WTC11 (cell line): ENCODE data around the gene ZNF821. TPM values are rescaled to one million over a fixed set of nuclear protein-coding genes. Genes with fewer than 3 reads are reported as not detected.

ENCODE experiments used
- ATAC-seq: fragments of 200-7000 bp; cut with Tn5 transposase; 2 replicates; pipeline ENCODE4 v1.10.0; 2021; ENCODE audit warnings: mild to moderate bottlenecking, moderate library complexity
- CTCF ChIA-PET: fragments of 300-600 bp; sonication (Branson Sonifier 250); formaldehyde crosslinking; loops from one replicate; lab custom pipeline; 2021; ENCODE audit warnings: antibody characterized with exemption; lab: Charles Lee
- POLR2A ChIA-PET: fragments of 350-600 bp; sonication (Branson Sonifier 250); formaldehyde crosslinking; loops from one replicate; lab custom pipeline; 2021; ENCODE audit warnings: antibody characterized with exemption; lab: Charles Lee
- DNase-seq: peaks from one replicate; pipeline ENCODE4 v3.0.0; 2021; ENCODE audit warnings: low spot score
- H3K27ac Mint-ChIP-seq: 2 replicates; pipeline ENCODE4 v1.8.0; 2021; ENCODE audit warnings: mixed read lengths
- H3K27me3 Mint-ChIP-seq: 2 replicates; pipeline ENCODE4 v1.8.0; 2021; ENCODE audit warnings: low read depth, mild to moderate bottlenecking, moderate library complexity, mixed read lengths
- H3K36me3 Mint-ChIP-seq: 2 replicates; pipeline ENCODE4 v1.8.0; 2021; ENCODE audit warnings: mixed read lengths
- H3K4me1 Mint-ChIP-seq: 2 replicates; pipeline ENCODE4 v1.8.0; 2022; ENCODE audit warnings: mixed read lengths
- H3K4me3 Mint-ChIP-seq: 2 replicates; pipeline ENCODE4 v1.8.0; 2021; ENCODE audit warnings: mild to moderate bottlenecking, moderate library complexity, mixed read lengths
- H3K9me3 Mint-ChIP-seq: 2 replicates; pipeline ENCODE4 v1.8.0; 2021; ENCODE audit warnings: mixed read lengths
- ELF4 ChIP-seq: sonication (generic); formaldehyde crosslinking; IDR thresholded peaks from 2 replicates; pipeline ENCODE4 v1.8.1; 2022; ENCODE audit warnings: low read depth, mild to moderate bottlenecking, moderate library complexity, missing genetic modification reagents
- EMX1 ChIP-seq: fragments of 250-450 bp; sonication (Bioruptor Pico); IDR thresholded peaks from 2 replicates; pipeline ENCODE4 v1.8.0; 2021; ENCODE audit warnings: mild to moderate bottlenecking
- GRHL2 ChIP-seq: fragments of 250-450 bp; sonication (Bioruptor Pico); IDR thresholded peaks from 2 replicates; pipeline ENCODE4 v1.8.0; 2022; ENCODE audit warnings: mild to moderate bottlenecking, moderate library complexity; ENCODE audit not compliant: insufficient replicate concordance, severe bottlenecking
- HMGA2 ChIP-seq: fragments of 250-450 bp; sonication (Bioruptor Pico); IDR thresholded peaks from 2 replicates; pipeline ENCODE4 v1.4.0; 2021; ENCODE audit warnings: mild to moderate bottlenecking, moderate library complexity
- JAZF1 ChIP-seq: fragments of 250-450 bp; sonication (Bioruptor Pico); IDR thresholded peaks from 2 replicates; pipeline ENCODE4 v1.9.0; 2021; ENCODE audit warnings: moderate library complexity, mild to moderate bottlenecking, inconsistent platforms
- NFE2L1 ChIP-seq: sonication (generic); formaldehyde crosslinking; IDR thresholded peaks from 2 replicates; pipeline ENCODE4 v1.8.1; 2023; ENCODE audit warnings: missing genetic modification reagents
- TCF7 ChIP-seq: sonication (generic); formaldehyde crosslinking; IDR thresholded peaks from 2 replicates; pipeline ENCODE4 v1.8.0; 2022; ENCODE audit warnings: mild to moderate bottlenecking, low read depth, missing genetic modification reagents, moderate library complexity
- ZNF263 ChIP-seq: sonication (generic); formaldehyde crosslinking; IDR thresholded peaks from 2 replicates; pipeline ENCODE4 v1.8.1; 2022; ENCODE audit warnings: low read depth, mild to moderate bottlenecking, moderate library complexity, missing genetic modification reagents
- ZNF671 ChIP-seq: fragments of 250-450 bp; sonication (Bioruptor Pico); IDR thresholded peaks from 2 replicates; pipeline ENCODE4 v1.8.0; 2021; ENCODE audit warnings: mild to moderate bottlenecking
- total RNA-seq: library from RNA; stranded (reverse); gene quantifications from 3 replicates; pipeline ENCODE4 v1.2.3, GENCODE V29; 2021
- TF ChIP-seq, protein P1 (sequence below): fragments of 250-450 bp; sonication (Bioruptor Pico); IDR thresholded peaks from 2 replicates; pipeline ENCODE4 v2.1.2; 2022; ENCODE audit warnings: mild to moderate bottlenecking, moderate library complexity
- TF ChIP-seq, protein P2 (sequence below): sonication (generic); formaldehyde crosslinking; IDR thresholded peaks from 2 replicates; pipeline ENCODE4 v1.8.1; 2023; ENCODE audit warnings: mild to moderate bottlenecking, moderate library complexity, missing genetic modification reagents
- TF ChIP-seq, protein P3 (sequence below): fragments of 250-450 bp; sonication (Bioruptor Pico); IDR thresholded peaks from 2 replicates; pipeline ENCODE4 v1.8.0; 2021; ENCODE audit warnings: mild to moderate bottlenecking
- TF ChIP-seq, protein P4 (sequence below): fragments of 250-450 bp; sonication (Bioruptor Pico); IDR thresholded peaks from 2 replicates; pipeline ENCODE4 v1.9.0; 2021; ENCODE audit warnings: mild to moderate bottlenecking
- TF ChIP-seq, protein P5 (sequence below): sonication (generic); formaldehyde crosslinking; IDR thresholded peaks from 2 replicates; pipeline ENCODE4 v1.8.0; 2023; ENCODE audit warnings: missing genetic modification reagents
- TF ChIP-seq, protein P6 (sequence below): sonication (generic); formaldehyde crosslinking; IDR thresholded peaks from 2 replicates; pipeline ENCODE4 v1.8.0; 2022; ENCODE audit warnings: mild to moderate bottlenecking, missing genetic modification reagents
- TF ChIP-seq, protein P7 (sequence below): sonication (generic); formaldehyde crosslinking; IDR thresholded peaks from 2 replicates; pipeline ENCODE4 v1.8.1; 2022; ENCODE audit warnings: mild to moderate bottlenecking, missing genetic modification reagents, moderate library complexity, borderline replicate concordance
- TF ChIP-seq, protein P8 (sequence below): fragments of 250-450 bp; sonication (Bioruptor Pico); IDR thresholded peaks from 2 replicates; pipeline ENCODE4 v1.9.0; 2021; ENCODE audit warnings: moderate library complexity, mild to moderate bottlenecking, inconsistent platforms, borderline replicate concordance
- TF ChIP-seq, protein P9 (sequence below): sonication (generic); formaldehyde crosslinking; IDR thresholded peaks from 2 replicates; pipeline ENCODE4 v1.8.0; 2022; ENCODE audit warnings: mild to moderate bottlenecking, missing genetic modification reagents

ZNF821 gene
- total RNA-seq, 1 experiment from 2014 or later, result 16.2 TPM

DNA sequence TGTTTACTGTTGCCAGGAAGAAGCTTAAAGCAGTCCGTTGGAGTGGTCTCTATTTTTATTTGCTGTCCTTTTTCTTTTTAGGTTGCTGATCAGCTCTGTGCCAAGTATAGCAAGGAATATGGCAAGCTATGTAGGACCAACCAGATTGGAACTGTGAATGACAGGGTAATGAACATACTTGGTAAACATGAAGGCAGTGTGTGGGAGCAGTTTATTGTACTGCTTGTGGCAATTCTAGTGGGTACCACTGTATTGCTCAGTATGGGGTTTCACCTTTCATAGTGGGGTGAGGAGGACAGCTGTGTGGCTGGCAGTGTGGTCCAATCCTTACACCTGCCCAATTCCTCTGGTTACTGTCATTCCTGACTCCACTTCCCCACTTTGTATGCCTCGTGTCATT is 36.7 kb upstream of the ZNF821 start:
- Mint-ChIP-seq H3K4me1 (no peaks in the 10 kb centered on the region), H3K4me3 (no peak overlapping the region), H3K9me3 (no peaks in the 10 kb centered on the region), H3K27me3 (no peaks in the 10 kb centered on the region), H3K36me3 (peaks cover 96% of the 10 kb centered on the region), H3K27ac (peak overlapping the region; percentile 24; the same call in 1 of the 2 replicates)
- ChIA-PET POLR2A (no interaction called here), CTCF (interaction anchor here (1.4 kb wide), 1 partner anchor 12 kb away, joined by 3 read pairs; no protein-coding TSS in a partner anchor)
- ATAC-seq (no peak), DNase-seq (no peak)
- TF ChIP-seq JAZF1 (CRISPR knock-in tag) (no peak), NFE2L1 (CRISPR knock-in tag) (no peak), ELF4 (no peak), EMX1 (CRISPR knock-in tag) (no peak), ZNF671 (CRISPR knock-in tag) (no peak), TCF7 (no peak), HMGA2 (CRISPR knock-in tag) (no peak), ZNF263 (CRISPR knock-in tag) (no peak), GRHL2 (CRISPR knock-in tag) (no peak)
- TF ChIP-seq, protein P1, sequence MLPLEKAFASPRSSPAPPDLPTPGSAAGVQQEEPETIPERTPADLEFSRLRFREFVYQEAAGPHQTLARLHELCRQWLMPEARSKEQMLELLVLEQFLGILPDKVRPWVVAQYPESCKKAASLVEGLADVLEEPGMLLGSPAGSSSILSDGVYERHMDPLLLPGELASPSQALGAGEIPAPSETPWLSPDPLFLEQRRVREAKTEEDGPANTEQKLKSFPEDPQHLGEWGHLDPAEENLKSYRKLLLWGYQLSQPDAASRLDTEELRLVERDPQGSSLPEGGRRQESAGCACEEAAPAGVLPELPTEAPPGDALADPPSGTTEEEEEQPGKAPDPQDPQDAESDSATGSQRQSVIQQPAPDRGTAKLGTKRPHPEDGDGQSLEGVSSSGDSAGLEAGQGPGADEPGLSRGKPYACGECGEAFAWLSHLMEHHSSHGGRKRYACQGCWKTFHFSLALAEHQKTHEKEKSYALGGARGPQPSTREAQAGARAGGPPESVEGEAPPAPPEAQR (CRISPR knock-in tag), result no peak
- TF ChIP-seq, protein P2, sequence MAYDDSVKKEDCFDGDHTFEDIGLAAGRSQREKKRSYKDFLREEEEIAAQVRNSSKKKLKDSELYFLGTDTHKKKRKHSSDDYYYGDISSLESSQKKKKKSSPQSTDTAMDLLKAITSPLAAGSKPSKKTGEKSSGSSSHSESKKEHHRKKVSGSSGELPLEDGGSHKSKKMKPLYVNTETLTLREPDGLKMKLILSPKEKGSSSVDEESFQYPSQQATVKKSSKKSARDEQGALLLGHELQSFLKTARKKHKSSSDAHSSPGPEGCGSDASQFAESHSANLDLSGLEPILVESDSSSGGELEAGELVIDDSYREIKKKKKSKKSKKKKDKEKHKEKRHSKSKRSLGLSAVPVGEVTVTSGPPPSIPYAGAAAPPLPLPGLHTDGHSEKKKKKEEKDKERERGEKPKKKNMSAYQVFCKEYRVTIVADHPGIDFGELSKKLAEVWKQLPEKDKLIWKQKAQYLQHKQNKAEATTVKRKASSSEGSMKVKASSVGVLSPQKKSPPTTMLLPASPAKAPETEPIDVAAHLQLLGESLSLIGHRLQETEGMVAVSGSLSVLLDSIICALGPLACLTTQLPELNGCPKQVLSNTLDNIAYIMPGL, result no peak
- TF ChIP-seq, protein P3, sequence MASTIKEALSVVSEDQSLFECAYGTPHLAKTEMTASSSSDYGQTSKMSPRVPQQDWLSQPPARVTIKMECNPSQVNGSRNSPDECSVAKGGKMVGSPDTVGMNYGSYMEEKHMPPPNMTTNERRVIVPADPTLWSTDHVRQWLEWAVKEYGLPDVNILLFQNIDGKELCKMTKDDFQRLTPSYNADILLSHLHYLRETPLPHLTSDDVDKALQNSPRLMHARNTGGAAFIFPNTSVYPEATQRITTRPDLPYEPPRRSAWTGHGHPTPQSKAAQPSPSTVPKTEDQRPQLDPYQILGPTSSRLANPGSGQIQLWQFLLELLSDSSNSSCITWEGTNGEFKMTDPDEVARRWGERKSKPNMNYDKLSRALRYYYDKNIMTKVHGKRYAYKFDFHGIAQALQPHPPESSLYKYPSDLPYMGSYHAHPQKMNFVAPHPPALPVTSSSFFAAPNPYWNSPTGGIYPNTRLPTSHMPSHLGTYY (CRISPR knock-in tag), result no peak
- TF ChIP-seq, protein P4, sequence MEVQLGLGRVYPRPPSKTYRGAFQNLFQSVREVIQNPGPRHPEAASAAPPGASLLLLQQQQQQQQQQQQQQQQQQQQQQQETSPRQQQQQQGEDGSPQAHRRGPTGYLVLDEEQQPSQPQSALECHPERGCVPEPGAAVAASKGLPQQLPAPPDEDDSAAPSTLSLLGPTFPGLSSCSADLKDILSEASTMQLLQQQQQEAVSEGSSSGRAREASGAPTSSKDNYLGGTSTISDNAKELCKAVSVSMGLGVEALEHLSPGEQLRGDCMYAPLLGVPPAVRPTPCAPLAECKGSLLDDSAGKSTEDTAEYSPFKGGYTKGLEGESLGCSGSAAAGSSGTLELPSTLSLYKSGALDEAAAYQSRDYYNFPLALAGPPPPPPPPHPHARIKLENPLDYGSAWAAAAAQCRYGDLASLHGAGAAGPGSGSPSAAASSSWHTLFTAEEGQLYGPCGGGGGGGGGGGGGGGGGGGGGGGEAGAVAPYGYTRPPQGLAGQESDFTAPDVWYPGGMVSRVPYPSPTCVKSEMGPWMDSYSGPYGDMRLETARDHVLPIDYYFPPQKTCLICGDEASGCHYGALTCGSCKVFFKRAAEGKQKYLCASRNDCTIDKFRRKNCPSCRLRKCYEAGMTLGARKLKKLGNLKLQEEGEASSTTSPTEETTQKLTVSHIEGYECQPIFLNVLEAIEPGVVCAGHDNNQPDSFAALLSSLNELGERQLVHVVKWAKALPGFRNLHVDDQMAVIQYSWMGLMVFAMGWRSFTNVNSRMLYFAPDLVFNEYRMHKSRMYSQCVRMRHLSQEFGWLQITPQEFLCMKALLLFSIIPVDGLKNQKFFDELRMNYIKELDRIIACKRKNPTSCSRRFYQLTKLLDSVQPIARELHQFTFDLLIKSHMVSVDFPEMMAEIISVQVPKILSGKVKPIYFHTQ (CRISPR knock-in tag), result no peak
- TF ChIP-seq, protein P5, sequence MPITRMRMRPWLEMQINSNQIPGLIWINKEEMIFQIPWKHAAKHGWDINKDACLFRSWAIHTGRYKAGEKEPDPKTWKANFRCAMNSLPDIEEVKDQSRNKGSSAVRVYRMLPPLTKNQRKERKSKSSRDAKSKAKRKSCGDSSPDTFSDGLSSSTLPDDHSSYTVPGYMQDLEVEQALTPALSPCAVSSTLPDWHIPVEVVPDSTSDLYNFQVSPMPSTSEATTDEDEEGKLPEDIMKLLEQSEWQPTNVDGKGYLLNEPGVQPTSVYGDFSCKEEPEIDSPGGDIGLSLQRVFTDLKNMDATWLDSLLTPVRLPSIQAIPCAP (CRISPR knock-in tag), result no peak
- TF ChIP-seq, protein P6, sequence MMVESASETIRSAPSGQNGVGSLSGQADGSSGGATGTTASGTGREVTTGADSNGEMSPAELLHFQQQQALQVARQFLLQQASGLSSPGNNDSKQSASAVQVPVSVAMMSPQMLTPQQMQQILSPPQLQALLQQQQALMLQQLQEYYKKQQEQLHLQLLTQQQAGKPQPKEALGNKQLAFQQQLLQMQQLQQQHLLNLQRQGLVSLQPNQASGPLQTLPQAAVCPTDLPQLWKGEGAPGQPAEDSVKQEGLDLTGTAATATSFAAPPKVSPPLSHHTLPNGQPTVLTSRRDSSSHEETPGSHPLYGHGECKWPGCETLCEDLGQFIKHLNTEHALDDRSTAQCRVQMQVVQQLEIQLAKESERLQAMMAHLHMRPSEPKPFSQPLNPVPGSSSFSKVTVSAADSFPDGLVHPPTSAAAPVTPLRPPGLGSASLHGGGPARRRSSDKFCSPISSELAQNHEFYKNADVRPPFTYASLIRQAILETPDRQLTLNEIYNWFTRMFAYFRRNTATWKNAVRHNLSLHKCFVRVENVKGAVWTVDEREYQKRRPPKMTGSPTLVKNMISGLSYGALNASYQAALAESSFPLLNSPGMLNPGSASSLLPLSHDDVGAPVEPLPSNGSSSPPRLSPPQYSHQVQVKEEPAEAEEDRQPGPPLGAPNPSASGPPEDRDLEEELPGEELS, result no peak
- TF ChIP-seq, protein P7, sequence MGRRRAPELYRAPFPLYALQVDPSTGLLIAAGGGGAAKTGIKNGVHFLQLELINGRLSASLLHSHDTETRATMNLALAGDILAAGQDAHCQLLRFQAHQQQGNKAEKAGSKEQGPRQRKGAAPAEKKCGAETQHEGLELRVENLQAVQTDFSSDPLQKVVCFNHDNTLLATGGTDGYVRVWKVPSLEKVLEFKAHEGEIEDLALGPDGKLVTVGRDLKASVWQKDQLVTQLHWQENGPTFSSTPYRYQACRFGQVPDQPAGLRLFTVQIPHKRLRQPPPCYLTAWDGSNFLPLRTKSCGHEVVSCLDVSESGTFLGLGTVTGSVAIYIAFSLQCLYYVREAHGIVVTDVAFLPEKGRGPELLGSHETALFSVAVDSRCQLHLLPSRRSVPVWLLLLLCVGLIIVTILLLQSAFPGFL (CRISPR knock-in tag), result no peak
- TF ChIP-seq, protein P8, sequence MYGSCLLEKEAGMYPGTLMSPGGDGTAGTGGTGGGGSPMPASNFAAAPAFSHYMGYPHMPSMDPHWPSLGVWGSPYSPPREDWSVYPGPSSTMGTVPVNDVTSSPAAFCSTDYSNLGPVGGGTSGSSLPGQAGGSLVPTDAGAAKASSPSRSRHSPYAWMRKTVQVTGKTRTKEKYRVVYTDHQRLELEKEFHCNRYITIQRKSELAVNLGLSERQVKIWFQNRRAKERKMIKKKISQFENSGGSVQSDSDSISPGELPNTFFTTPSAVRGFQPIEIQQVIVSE (CRISPR knock-in tag), result no peak
- TF ChIP-seq, protein P9, sequence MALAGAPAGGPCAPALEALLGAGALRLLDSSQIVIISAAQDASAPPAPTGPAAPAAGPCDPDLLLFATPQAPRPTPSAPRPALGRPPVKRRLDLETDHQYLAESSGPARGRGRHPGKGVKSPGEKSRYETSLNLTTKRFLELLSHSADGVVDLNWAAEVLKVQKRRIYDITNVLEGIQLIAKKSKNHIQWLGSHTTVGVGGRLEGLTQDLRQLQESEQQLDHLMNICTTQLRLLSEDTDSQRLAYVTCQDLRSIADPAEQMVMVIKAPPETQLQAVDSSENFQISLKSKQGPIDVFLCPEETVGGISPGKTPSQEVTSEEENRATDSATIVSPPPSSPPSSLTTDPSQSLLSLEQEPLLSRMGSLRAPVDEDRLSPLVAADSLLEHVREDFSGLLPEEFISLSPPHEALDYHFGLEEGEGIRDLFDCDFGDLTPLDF, result no peak
